ENCODE data around the gene LTC4S. TPM values are rescaled to one million over a fixed set of nuclear protein-coding genes. Genes with fewer than 3 reads are reported as not detected.

Gene LTC4S
- total and polyA plus RNA-seq, 4 donors, result 1.3 to 3.3 (median 2.1) TPM

GRCh38 chr5:179822444-179822990 lies 28.7 kb downstream of the LTC4S start:
- H3K36me3 ChIP-seq (ENCODE audit: control insufficient read depth in 4 of 4, insufficient read depth in 3 of 4, low read depth in 1 of 4, low read length in 3 of 4), result peaks cover 16 to 35% (median 28%) of the 10 kb centered on the region in 4 donors
- no peak for DNase-seq (ENCODE audit: low spot score)
- peak overlapping the region; percentile 94 to 99 for H3K27ac ChIP-seq (ENCODE audit: low read depth in 1 of 2, low read length in 2 of 2)
- WGBS, result 17% methylated on average over 8 of the region's 8 CpGs
- H3K9me3 ChIP-seq (ENCODE audit: control insufficient read depth in 4 of 4, low read length in 3 of 4), result no peaks in the 10 kb centered on the region
- TF ChIP-seq FOXA1 (IDR thresholded peaks at IDR 0.05), result no peak
- no peak for TF ChIP-seq NR2F2 (IDR thresholded peaks at IDR 0.05)
- TF ChIP-seq REST (IDR thresholded peaks at IDR 0.05), result no peak
- no peak for TF ChIP-seq YY1 (IDR thresholded peaks at IDR 0.05)
- TF ChIP-seq HNF4G (IDR thresholded peaks at IDR 0.05), result no peak
- TF ChIP-seq CTCF (IDR thresholded peaks at IDR 0.05; ENCODE audit: low read depth, low read length, missing input control), result no peak
- TF ChIP-seq ATF3 (IDR thresholded peaks at IDR 0.05), result no peak
- TF ChIP-seq SP1 (IDR thresholded peaks at IDR 0.05), result no peak
- TF ChIP-seq EGR1 (IDR thresholded peaks at IDR 0.05; ENCODE audit: low read depth in 2 of 2), result no peak
- TF ChIP-seq, protein P1, sequence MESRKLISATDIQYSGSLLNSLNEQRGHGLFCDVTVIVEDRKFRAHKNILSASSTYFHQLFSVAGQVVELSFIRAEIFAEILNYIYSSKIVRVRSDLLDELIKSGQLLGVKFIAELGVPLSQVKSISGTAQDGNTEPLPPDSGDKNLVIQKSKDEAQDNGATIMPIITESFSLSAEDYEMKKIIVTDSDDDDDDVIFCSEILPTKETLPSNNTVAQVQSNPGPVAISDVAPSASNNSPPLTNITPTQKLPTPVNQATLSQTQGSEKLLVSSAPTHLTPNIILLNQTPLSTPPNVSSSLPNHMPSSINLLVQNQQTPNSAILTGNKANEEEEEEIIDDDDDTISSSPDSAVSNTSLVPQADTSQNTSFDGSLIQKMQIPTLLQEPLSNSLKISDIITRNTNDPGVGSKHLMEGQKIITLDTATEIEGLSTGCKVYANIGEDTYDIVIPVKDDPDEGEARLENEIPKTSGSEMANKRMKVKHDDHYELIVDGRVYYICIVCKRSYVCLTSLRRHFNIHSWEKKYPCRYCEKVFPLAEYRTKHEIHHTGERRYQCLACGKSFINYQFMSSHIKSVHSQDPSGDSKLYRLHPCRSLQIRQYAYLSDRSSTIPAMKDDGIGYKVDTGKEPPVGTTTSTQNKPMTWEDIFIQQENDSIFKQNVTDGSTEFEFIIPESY (IDR thresholded peaks at IDR 0.05), result no peak
- TF ChIP-seq GABPA (IDR thresholded peaks at IDR 0.05 in 1 of 2, conservative IDR thresholded peaks at IDR 0.05 in 1 of 2), result no peak
- TF ChIP-seq TAF1 (conservative IDR thresholded peaks at IDR 0.05), result no peak
- no peak for TF ChIP-seq MAX (IDR thresholded peaks at IDR 0.05)
- TF ChIP-seq JUND (IDR thresholded peaks at IDR 0.05), result no peak
- no peak for TF ChIP-seq RAD21 (IDR thresholded peaks at IDR 0.05)
- TF ChIP-seq RXRA (IDR thresholded peaks at IDR 0.05), result no peak
- TF ChIP-seq FOXA2 (IDR thresholded peaks at IDR 0.05), result no peak
- no peak for TF ChIP-seq HNF4A (conservative IDR thresholded peaks at IDR 0.05)
- H3K27me3 ChIP-seq (ENCODE audit: control insufficient read depth in 4 of 4, insufficient read depth in 4 of 4, low read length in 3 of 4), result no peaks in the 10 kb centered on the region
- peak overlapping the region; percentile 64 to 92 (median 80) for H3K4me3 ChIP-seq (ENCODE audit: low read depth in 1 of 3, low read length in 3 of 3)
- H3K4me1 ChIP-seq (ENCODE audit: control insufficient read depth in 4 of 4, insufficient read depth in 4 of 4, low read length in 3 of 4), result peaks cover 26 to 73% (median 57%) of the 10 kb centered on the region in 4 donors
- H3K9ac ChIP-seq (ENCODE audit: low read depth in 1 of 2, low read length in 2 of 2), result peak overlapping the region; percentile 68 to 98
